GM08714 (cell line): ENCODE data around the gene ZNF213.
"Not testable (repeated sequence)": the region's sequence is repeated elsewhere in the genome, so short reads cannot be mapped to it uniquely, and the experiment has no call there.

Source experiments
- H3K4me3 ChIP-seq: fragments of 200-500 bp; sonication (Bioruptor generic); 2 replicates; pipeline ENCODE4 v1.5.1; 2014; ENCODE audit warnings: mild to moderate bottlenecking, low read length, inconsistent platforms
- ZNF274 ChIP-seq: IDR thresholded peaks from 2 replicates; pipeline ENCODE4 v1.6.1; 2012; ENCODE audit warnings: mild to moderate bottlenecking, low read depth, low read length

The ZNF213 gene

DNA sequence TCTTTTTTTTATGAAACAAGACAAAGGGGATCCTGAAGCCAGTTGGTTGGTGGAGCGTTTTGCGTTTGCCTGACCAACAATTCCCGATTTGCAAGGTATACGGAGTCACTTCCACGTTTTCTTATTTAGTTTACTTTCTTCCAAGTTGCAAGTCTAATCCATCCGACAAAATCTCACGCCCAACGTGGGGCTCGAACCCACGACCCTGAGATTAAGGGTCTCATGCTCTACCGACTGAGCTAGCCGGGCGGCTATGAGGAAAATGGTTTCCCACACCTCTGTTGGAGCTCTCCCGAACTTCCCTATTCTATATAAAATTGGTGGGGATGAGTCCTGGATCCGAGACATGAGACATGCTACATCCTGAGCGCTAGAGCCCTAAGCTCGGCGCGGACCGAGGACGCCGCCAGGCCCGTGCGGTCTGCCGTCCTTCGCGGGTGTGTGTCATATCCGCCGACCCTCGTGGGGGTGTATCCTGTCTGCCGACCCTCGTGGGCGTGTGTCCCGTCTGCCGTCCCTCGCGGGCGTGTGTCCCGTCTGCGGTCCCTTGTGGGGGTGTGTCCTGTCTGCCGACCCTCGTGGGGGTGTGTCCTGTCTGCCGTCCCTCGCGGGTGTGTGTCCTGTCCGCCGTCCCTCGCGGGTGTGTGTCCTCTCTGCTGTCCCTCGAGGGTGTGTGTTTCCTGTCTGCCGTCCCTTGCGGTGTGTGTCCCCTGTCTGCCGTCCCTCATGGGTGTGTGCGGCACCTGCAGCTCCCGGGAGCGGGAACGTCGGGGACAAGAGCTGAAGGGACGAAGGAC, 22.6 kb downstream of the ZNF213 start:
- H3K4me3 ChIP-seq: peak overlapping the region; percentile 88; the same call in 1 of the 2 replicates
- TF ChIP-seq ZNF274: no peak

- peak overlapping the region; percentile 88; the same call in 1 of the 2 replicates for H3K4me3 ChIP-seq
- TF ChIP-seq ZNF274: no peak
Measured at GRCh38 chr16:3158026-3158509, 23.2 kb downstream of the ZNF213 start.

DNA sequence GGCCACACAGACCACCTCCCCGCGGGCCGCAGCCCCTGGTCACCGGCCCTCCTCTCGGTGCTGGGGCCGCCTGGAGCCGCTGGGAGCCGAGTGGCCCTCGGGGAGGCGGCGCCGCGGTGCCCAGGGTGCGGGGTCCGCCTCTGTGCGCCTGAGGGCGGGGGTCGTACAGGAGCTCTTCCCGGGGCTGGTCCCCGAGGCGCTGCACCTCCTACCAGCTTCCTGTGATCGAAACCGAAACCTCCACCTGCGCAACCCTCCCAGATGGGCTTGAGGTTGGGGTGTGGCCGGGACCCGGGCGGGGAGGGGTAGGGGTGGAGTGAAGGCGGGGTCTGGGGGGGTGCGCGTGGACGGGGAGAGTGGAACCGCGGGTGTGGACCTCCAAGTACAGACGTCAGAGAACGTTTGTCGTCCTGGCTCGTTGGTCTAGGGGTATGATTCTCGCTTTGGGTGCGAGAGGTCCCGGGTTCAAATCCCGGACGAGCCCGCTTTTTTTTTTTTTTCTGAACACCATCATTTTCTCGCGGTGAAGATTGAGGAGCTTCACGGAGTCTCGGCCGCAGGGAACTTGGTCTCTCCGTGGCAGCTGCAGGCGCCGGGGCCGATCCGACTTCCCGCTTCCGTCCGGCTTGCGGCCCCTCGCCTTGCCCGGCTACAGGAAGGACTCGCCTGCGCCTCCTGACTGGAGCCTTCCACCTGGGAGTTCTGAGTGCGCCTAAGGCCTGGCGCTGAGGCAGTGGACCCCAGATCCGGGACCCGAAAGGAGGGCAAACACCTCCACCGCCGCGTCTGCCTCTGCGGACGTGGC, 23.9 kb downstream of the ZNF213 start:
- no peak for TF ChIP-seq ZNF274
- peak overlapping the region; percentile 88 for H3K4me3 ChIP-seq

GRCh38 chr16:3161235-3162018, 26.6 kb downstream of the ZNF213 start:
- H3K4me3 ChIP-seq: no peak overlapping the region
- no peak for TF ChIP-seq ZNF274

GRCh38 chr16:3164121-3164991, 29.5 kb downstream of the ZNF213 start:
- H3K4me3 ChIP-seq: no peak overlapping the region
- TF ChIP-seq ZNF274: no peak

- no peak for TF ChIP-seq ZNF274
- H3K4me3 ChIP-seq: no peak overlapping the region
Measured at GRCh38 chr16:3165111-3165822, 30.4 kb downstream of the ZNF213 start.

GRCh38 chr16:3166505-3166886, 31.7 kb downstream of the ZNF213 start:
- TF ChIP-seq ZNF274: no peak
- H3K4me3 ChIP-seq: no peak overlapping the region

GRCh38 chr16:3168729-3169128, 33.9 kb downstream of the ZNF213 start:
- not testable (repeated sequence) for H3K4me3 ChIP-seq

DNA sequence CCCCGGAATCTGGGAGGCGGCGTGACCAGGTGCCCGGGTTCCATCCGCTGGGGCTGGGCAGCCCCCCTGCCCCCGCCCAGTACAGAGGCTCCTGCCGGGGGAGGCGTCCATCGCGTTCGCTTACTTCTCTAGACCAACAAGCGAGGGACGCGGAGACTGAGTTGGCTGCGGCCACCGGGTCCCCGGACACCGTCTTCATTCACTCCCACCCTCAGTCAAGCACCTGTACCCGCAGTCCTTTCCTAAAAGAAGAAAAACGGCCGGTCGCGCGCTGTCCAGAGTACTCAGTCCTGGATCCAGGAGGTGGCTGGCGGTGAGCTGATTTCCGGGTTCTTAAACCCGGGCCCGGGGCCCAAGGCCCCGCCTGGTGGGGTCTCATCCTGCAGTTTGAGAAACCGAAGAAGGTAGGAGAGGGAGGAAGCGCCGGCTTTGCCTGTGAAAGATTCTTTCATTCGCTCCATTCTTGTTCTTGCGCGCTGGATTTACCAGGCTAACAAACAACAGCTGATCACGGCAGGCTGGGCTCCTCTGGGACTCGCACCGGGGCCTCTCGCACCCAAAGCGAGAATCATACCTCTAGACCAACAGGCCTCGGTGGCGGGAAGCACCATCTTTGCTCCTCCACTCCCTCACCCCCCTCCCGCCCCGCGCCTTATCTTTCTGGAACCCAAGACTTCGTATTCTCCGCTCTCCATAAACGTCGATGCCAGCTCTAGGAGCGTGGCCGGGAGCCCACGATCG, 35.8 kb downstream of the ZNF213 start:
- no peak overlapping the region; the same call in 1 of the 2 replicates for H3K4me3 ChIP-seq
- no peak for TF ChIP-seq ZNF274

- no peak overlapping the region; the same call in 1 of the 2 replicates for H3K4me3 ChIP-seq
- no peak for TF ChIP-seq ZNF274
Measured at GRCh38 chr16:3171181-3171854, 36.5 kb downstream of the ZNF213 start.

- no peak for TF ChIP-seq ZNF274
- no peak overlapping the region; the same call in 1 of the 2 replicates for H3K4me3 ChIP-seq
Measured at GRCh38 chr16:3171855-3172593, 37.2 kb downstream of the ZNF213 start.
